Measurements from ENCODE around the gene AAMP. TPM values are rescaled to one million over a fixed set of nuclear protein-coding genes. Genes with fewer than 3 reads are reported as not detected.

The AAMP gene
- polyA plus RNA-seq, 3 donors from 2014 or later: 71.8 to 158 (median 101) TPM

GRCh38 chr2:218305383-218305782 lies 35.4 kb upstream of the AAMP start:
- H3K4me3 Mint-ChIP-seq: no peak overlapping the region
- no peaks in the 10 kb centered on the region for H3K9me3 Mint-ChIP-seq
- DNase-seq: no peak
- no peaks in the 10 kb centered on the region for H3K36me3 Mint-ChIP-seq
- peaks cover 0 to 3% (median 2%) of the 10 kb centered on the region in 3 donors for H3K27me3 Mint-ChIP-seq (ENCODE audit: low read depth in 3 of 3)
- peaks cover 5 to 9% of the 10 kb centered on the region in 2 donors for H3K4me1 Mint-ChIP-seq
- peak overlapping the region in 1 of 6 donors; percentile 17 for H3K27ac Mint-ChIP-seq

- Mint-ChIP-seq H3K27ac (peak overlapping the region in 5 of 6 donors; percentile 33 to 85 (median 72)), H3K9me3 (no peaks in the 10 kb centered on the region), H3K36me3 (no peaks in the 10 kb centered on the region), H3K4me3 (peak overlapping the region in 2 of 5 donors; percentile 5 to 8), H3K27me3 (ENCODE audit: low read depth in 3 of 3) (peaks cover 0 to 1% (median 0%) of the 10 kb centered on the region in 3 donors), H3K4me1 (peaks cover 5 to 9% of the 10 kb centered on the region in 2 donors)
- peak; percentile 84 to 87 (median 84) for DNase-seq
Observed at GRCh38 chr2:218301176-218301819, 31.4 kb upstream of the AAMP start.

DNA sequence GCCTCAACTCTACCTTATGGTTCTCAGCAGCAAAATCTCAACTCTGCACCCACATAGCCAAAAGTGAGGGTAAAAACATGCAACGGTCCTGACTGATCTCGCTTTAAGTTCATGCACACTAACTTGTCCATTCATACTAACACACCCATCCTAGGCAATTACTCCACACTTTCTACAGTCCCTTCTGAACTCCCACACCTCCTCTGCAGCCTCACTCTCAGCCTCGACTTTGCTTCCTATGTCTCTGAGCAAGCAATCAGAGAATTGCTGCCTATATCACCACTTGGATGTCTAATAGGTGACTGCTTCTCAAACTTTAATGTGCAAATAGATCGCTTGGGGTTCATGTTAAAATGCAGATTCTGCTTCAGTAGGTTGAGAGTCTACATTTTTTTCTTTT lies 30.2 kb upstream of the AAMP start:
- H3K4me3 Mint-ChIP-seq: no peak overlapping the region
- H3K36me3 Mint-ChIP-seq: no peaks in the 10 kb centered on the region
- H3K27ac Mint-ChIP-seq: peak overlapping the region in 2 of 6 donors; percentile 24 to 72
- no peaks in the 10 kb centered on the region for H3K9me3 Mint-ChIP-seq
- DNase-seq: no peak
- peaks cover 5 to 9% of the 10 kb centered on the region in 2 donors for H3K4me1 Mint-ChIP-seq
- peaks cover 0 to 1% (median 0%) of the 10 kb centered on the region in 3 donors for H3K27me3 Mint-ChIP-seq (ENCODE audit: low read depth in 3 of 3)

DNA sequence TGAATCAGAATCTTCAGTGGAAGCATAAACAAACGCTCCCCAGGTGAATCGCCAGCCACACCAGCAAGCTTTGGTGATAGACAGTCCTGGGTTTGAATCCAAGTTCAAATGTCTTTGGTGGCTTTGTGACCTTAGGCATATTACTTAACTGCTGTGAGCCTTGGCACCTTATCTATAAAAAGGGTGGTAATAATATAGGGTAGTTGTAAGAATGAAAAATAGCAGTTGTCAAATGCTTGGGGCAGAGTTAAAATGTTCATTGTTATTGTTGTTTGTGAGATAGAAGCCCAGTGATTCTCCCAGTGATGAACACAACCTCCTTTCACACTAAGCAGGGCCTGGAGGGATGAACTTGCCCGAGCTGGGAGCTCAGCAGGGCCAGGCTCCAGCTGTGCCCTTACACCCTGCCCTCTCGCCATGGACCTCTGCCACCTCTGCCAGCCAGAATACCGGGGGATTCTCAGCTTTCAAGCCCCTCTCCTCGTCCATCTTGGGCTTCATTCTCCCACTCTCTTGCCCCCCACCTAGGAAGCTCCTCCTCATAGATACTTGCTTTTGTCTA lies 28.5 kb upstream of the AAMP start:
- Mint-ChIP-seq H3K27me3 (ENCODE audit: low read depth in 3 of 3) (peaks cover 0 to 1% (median 0%) of the 10 kb centered on the region in 3 donors), H3K27ac (peak overlapping the region in 2 of 6 donors; percentile 29 to 44), H3K4me3 (no peak overlapping the region), H3K4me1 (peaks cover 18 to 19% of the 10 kb centered on the region in 2 donors), H3K9me3 (no peaks in the 10 kb centered on the region), H3K36me3 (no peaks in the 10 kb centered on the region)
- DNase-seq: no peak

DNA sequence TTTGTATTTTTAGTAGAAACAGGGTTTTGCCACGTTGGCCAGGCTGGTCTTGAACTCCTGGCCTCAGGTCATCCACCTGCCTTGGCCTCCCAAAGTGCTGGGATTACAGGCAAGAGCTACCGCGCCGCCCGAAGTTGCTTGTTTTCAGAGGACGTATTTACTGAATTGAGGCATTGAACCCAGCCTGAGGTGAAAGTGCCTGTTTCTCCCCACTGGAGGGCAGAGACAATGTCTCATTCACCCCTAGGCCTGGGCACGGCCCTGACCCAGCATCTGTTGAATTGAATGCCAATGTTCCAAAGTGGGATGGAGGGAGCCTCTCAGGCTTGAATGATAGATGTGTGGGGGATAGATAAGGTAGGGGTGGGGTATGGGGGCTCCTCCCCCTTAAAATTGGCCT lies 26.9 kb upstream of the AAMP start:
- no peak overlapping the region for H3K27ac Mint-ChIP-seq
- DNase-seq: no peak
- H3K4me3 Mint-ChIP-seq: no peak overlapping the region
- H3K9me3 Mint-ChIP-seq: no peaks in the 10 kb centered on the region
- H3K27me3 Mint-ChIP-seq (ENCODE audit: low read depth in 3 of 3): no peaks in the 10 kb centered on the region
- no peaks in the 10 kb centered on the region for H3K36me3 Mint-ChIP-seq
- peaks cover 27 to 30% of the 10 kb centered on the region in 2 donors for H3K4me1 Mint-ChIP-seq

GRCh38 chr2:218296200-218296599 lies 26.3 kb upstream of the AAMP start:
- Mint-ChIP-seq H3K27me3 (ENCODE audit: low read depth in 3 of 3) (no peaks in the 10 kb centered on the region), H3K36me3 (no peaks in the 10 kb centered on the region), H3K9me3 (no peaks in the 10 kb centered on the region), H3K4me1 (peaks cover 28 to 32% of the 10 kb centered on the region in 2 donors), H3K4me3 (no peak overlapping the region), H3K27ac (peak overlapping the region in 1 of 6 donors; percentile 55)
- DNase-seq: no peak

- Mint-ChIP-seq H3K4me1 (peaks cover 39% of the 10 kb centered on the region in 2 donors), H3K27me3 (ENCODE audit: low read depth in 3 of 3) (no peaks in the 10 kb centered on the region), H3K4me3 (no peak overlapping the region), H3K9me3 (no peaks in the 10 kb centered on the region), H3K27ac (no peak overlapping the region), H3K36me3 (no peaks in the 10 kb centered on the region)
- no peak for DNase-seq
Observed at GRCh38 chr2:218295029-218295428, 25.1 kb upstream of the AAMP start.

DNA sequence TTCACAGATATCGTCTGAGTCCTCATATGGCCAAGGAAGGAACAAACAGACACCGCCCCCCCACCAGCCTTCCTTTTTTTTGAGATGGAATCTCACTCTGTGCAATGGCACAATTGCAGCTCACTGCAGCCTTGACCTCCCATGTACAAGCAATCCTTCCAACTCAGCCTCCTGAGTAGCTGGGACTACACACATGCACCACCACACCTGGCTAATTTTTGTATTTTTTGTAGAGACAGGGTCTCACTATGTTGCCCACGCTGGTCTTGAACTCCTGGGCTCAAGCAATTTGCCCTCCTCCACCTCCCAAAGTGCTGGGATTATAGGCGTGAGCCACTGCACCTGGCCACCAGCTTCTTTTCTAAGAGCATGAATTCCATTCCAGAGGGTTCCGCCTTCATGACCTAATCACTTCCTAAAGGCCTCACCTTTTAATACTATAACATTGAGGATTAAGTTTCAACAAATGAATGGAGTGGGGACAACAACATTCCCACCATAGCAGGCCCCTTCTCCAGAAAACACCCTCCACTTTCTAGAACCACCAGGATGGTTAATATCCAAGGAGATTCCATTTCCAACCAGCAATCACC lies 24.6 kb upstream of the AAMP start:
- Mint-ChIP-seq H3K4me1 (peaks cover 44% of the 10 kb centered on the region in 2 donors), H3K36me3 (no peaks in the 10 kb centered on the region), H3K27me3 (ENCODE audit: low read depth in 3 of 3) (no peaks in the 10 kb centered on the region), H3K9me3 (no peaks in the 10 kb centered on the region), H3K4me3 (no peak overlapping the region), H3K27ac (peak overlapping the region in 2 of 6 donors; percentile 34 to 37)
- no peak for DNase-seq

- Mint-ChIP-seq H3K36me3 (no peaks in the 10 kb centered on the region), H3K27me3 (ENCODE audit: low read depth in 3 of 3) (no peaks in the 10 kb centered on the region), H3K9me3 (no peaks in the 10 kb centered on the region), H3K27ac (peak overlapping the region; percentile 34 to 78 (median 40)), H3K4me1 (peaks cover 50% of the 10 kb centered on the region in 2 donors), H3K4me3 (peak overlapping the region in 4 of 5 donors; percentile 7 to 47 (median 32))
- DNase-seq: no peak
Observed at GRCh38 chr2:218293715-218294429, 23.9 kb upstream of the AAMP start.

DNA sequence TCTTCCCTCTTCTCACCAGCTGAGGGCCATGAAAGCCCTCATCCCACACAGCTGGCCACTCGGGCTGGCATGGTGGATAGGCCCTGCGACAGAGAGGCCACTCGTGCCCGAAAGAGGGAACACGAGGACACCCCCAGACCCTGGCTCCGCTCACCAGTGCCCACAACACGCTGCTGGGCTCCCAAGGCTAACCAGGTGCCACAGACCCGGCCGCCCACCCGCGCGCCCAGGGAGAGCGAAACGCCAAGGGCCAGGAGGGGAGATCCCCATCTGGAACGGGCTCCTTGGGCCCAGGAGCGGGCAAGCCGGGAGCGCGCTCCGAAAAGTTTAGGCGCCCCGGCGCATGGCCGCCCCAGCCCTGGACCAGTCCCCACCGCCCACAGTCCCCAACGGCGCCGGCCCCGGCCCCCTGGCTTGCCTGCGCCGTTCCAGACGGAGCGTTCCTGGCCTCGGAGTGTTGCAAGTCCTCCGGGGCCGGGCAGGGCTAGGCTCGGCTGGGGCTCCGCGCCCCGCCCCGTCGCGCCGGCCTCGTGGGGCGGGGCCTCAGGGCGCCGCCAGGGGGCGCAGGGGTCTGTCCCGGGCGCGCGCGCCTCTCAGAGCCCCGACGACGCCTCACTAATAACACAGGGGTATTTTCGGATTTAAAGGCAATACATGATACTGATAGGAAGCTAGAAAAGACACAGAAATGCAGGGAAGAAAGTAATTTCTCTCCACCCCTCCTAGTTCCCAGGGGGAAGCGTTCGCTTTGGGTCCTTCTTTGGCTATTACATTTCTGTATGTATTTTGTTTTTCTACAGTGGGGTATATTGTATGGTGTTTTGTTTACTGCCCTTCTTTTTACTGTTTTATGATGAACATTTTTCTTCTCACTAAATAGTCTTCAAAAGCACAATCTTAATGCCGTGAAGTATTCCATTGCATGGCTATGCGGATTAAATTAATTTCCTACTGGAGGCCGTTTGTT lies 22.4 kb upstream of the AAMP start, which contains the start of gene TMBIM1:
Gene TMBIM1 (minus strand): TSS at position 456 of the 967 bp plus-strand sequence. CDS start 10,362 bp downstream, outside the sequence.
- Mint-ChIP-seq H3K9me3 (no peaks in the 10 kb centered on the region), H3K36me3 (no peaks in the 10 kb centered on the region), H3K4me1 (peaks cover 64 to 66% of the 10 kb centered on the region in 2 donors), H3K4me3 (peak within 1 kb of the TSS; percentile 84 to 91 (median 89)), H3K27me3 (ENCODE audit: low read depth in 3 of 3) (peaks cover 0 to under 1% (median 0%) of the 10 kb centered on the region in 3 donors), H3K27ac (peak within 1 kb of the TSS; percentile 95 to 100 (median 98))
- peak; percentile 81 to 85 (median 81) for DNase-seq

- H3K27ac Mint-ChIP-seq: peak overlapping the region; percentile 95 to 100 (median 98)
- no peaks in the 10 kb centered on the region for H3K9me3 Mint-ChIP-seq
- H3K4me1 Mint-ChIP-seq: peaks cover 73 to 74% of the 10 kb centered on the region in 2 donors
- H3K27me3 Mint-ChIP-seq (ENCODE audit: low read depth in 3 of 3): peaks cover 2 to 8% (median 6%) of the 10 kb centered on the region in 3 donors
- DNase-seq: peak in 1 of 3 donors; percentile 15
- H3K36me3 Mint-ChIP-seq: no peaks in the 10 kb centered on the region
- H3K4me3 Mint-ChIP-seq: peak overlapping the region; percentile 84 to 91 (median 89)
Observed at GRCh38 chr2:218291318-218292047, 21.5 kb upstream of the AAMP start.

Measured in immature natural killer cell (primary cell).